Measurements from ENCODE around the gene CBLB. TPM values are rescaled to one million over a fixed set of nuclear protein-coding genes. Genes with fewer than 3 reads are reported as not detected.

The CBLB gene
- total and polyA plus RNA-seq, 10 donors: 13.8 to 138 (median 67.5) TPM

DNA sequence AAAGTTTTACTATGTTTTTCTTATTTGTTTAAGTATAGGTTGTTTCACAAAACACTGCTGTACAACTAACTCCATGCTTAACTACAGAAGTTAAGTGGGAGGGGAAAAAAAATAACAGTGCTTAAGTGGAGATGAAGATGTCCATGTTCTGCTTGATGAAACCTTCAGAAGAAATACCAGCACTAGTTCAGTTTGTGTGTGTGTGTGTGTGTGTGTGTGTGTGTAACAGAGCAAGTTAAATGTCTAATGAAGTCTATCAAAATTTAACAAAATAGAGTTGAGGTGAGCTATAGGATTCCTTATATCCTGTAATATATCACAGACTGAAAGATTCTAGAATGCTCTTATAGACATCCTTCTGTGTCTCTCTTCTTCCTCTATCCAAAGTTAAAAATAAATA is 44.1 kb upstream of the CBLB start:
- no peak overlapping the region for H3K27ac ChIP-seq
- H3K4me3 ChIP-seq: no peak overlapping the region
- no peaks in the 10 kb centered on the region for H3K36me3 ChIP-seq
- peaks cover 0 to 22% (median 19%) of the 10 kb centered on the region in 8 donors for H3K9me3 ChIP-seq
- DNase-seq: no peak
- no peaks in the 10 kb centered on the region for H3K27me3 ChIP-seq (replicated peaks in 1 of 7)
- TF ChIP-seq POLR2AphosphoS5 (IDR thresholded peaks at IDR 0.05): no peak
- TF ChIP-seq CTCF (IDR thresholded peaks at IDR 0.05 in 8 of 11, conservative IDR thresholded peaks at IDR 0.05 in 3 of 11): no peak
- TF ChIP-seq POLR2A (IDR thresholded peaks at IDR 0.05): no peak
- intact Hi-C loops (cut with DNase I; ENCODE audit: low total_unique reads): no loop called here
- peaks cover 0 to 6% (median 2%) of the 10 kb centered on the region in 6 donors for H3K4me1 ChIP-seq

DNA sequence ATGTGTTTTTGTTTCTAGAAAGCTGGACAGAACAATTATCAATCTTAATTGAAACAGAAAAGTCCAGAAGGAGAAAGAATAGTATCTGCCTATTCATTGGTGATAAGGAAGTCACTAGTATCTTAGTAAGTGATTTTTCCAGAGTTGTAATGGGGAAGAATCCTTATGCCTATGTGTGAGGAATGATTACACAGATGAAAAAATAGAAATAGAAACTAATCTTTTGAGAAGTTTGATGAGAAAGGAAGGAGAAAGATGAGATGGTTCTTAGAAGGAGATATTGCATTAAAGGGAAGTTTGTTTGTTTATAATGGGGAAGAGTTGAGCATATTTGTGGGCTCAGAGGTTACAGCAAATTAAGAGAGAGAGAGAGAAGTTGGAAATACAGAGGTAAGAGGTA is 42.7 kb upstream of the CBLB start:
- intact Hi-C loops (cut with DNase I; ENCODE audit: low total_unique reads): no loop called here
- no peak for DNase-seq
- H3K27ac ChIP-seq: no peak overlapping the region
- peaks cover 0 to 17% (median 15%) of the 10 kb centered on the region in 8 donors for H3K9me3 ChIP-seq
- no peak for TF ChIP-seq CTCF (IDR thresholded peaks at IDR 0.05 in 8 of 11, conservative IDR thresholded peaks at IDR 0.05 in 3 of 11)
- no peak for TF ChIP-seq POLR2AphosphoS5 (IDR thresholded peaks at IDR 0.05)
- no peak for TF ChIP-seq POLR2A (IDR thresholded peaks at IDR 0.05)
- peaks cover 0 to 20% (median 7%) of the 10 kb centered on the region in 6 donors for H3K4me1 ChIP-seq
- no peak overlapping the region for H3K4me3 ChIP-seq
- H3K36me3 ChIP-seq: no peaks in the 10 kb centered on the region
- no peaks in the 10 kb centered on the region for H3K27me3 ChIP-seq (replicated peaks in 1 of 7)

DNA sequence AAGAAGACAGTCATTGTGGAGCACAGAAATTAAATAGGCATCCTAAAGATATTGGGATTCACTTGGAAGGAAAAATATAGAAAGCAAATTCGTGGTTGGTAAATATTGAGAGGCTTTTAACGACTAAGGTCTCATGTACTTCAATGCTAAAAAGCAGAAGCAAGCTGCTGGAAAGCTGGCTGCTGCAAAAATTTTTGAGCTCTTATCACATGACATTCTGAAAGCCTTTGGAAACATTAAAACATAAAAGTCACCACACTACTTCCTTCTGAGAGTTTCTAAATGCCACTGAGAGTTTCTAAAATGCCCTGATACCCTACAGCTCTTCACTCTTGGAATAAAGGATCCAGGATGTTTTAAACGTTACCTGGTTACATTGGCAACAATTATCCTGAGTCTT is 39.0 kb upstream of the CBLB start:
- Histone ChIP-seq H3K4me1 (peaks cover 0 to 23% (median 7%) of the 10 kb centered on the region in 6 donors), H3K27ac (peak overlapping the region in 2 of 8 donors; percentile 28 to 33), H3K9me3 (no peaks in the 10 kb centered on the region), H3K27me3 (replicated peaks in 1 of 7) (no peaks in the 10 kb centered on the region), H3K36me3 (no peaks in the 10 kb centered on the region), H3K4me3 (no peak overlapping the region)
- 19 to 32% (median 28%) methylated on average over 3 of the region's 3 CpGs for WGBS, 5 donors
- TF ChIP-seq POLR2A (IDR thresholded peaks at IDR 0.05): no peak
- TF ChIP-seq POLR2AphosphoS5 (IDR thresholded peaks at IDR 0.05): no peak
- TF ChIP-seq CTCF (IDR thresholded peaks at IDR 0.05 in 8 of 11, conservative IDR thresholded peaks at IDR 0.05 in 3 of 11): no peak
- DNase-seq: no peak
- intact Hi-C loops (cut with DNase I; ENCODE audit: low total_unique reads): no loop called here

DNA sequence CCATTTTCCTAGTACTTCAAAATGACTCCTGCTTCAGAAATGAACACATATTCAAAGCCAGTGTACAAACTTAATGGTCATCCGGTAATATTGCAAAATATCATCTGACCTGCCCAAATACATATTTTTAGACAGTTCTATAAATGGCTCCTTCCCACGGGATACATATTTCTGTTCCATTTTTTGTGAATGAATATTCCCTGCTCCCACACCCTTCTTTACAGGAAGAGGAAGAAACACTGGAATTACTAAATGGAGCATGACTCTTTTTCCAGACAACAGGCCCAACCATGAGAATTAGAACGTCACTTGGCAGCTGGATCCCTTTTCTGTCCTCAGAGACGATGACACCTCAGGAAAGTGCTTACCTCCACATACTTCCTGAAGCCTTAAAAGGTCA is 38.0 kb upstream of the CBLB start:
- no peaks in the 10 kb centered on the region for H3K27me3 ChIP-seq (replicated peaks in 1 of 7)
- H3K36me3 ChIP-seq: no peaks in the 10 kb centered on the region
- H3K4me3 ChIP-seq: no peak overlapping the region
- no peak for DNase-seq
- no peaks in the 10 kb centered on the region for H3K9me3 ChIP-seq
- intact Hi-C loops (cut with DNase I; ENCODE audit: low total_unique reads): no loop called here
- TF ChIP-seq POLR2AphosphoS5 (IDR thresholded peaks at IDR 0.05) (no peak), CTCF (IDR thresholded peaks at IDR 0.05 in 8 of 11, conservative IDR thresholded peaks at IDR 0.05 in 3 of 11) (no peak), POLR2A (IDR thresholded peaks at IDR 0.05) (no peak)
- peak overlapping the region in 2 of 8 donors; percentile 8 to 28 for H3K27ac ChIP-seq
- WGBS, 5 donors: 36 to 59% (median 44%) methylated on average over 4 of the region's 4 CpGs
- H3K4me1 ChIP-seq: peaks cover 0 to 23% (median 7%) of the 10 kb centered on the region in 6 donors
